ENCODE data around the gene HTT. TPM values are rescaled to one million over a fixed set of nuclear protein-coding genes. Genes with fewer than 3 reads are reported as not detected.

The HTT gene
- polyA plus RNA-seq, 4 donors, result 28.6 to 41.3 (median 33.3) TPM

- DNase-seq (ENCODE audit: low read depth in 4 of 4, low spot score in 2 of 4), result no peak
These were observed 138.6 kb downstream of the HTT start for GRCh38 chr4:3213106-3213425.

GRCh38 chr4:3213661-3214250 lies 139.3 kb downstream of the HTT start:
- DNase-seq (ENCODE audit: low read depth in 4 of 4, low spot score in 2 of 4), result no peak

GRCh38 chr4:3215256-3215655 lies 140.8 kb downstream of the HTT start:
- no peak for DNase-seq (ENCODE audit: low read depth in 4 of 4, low spot score in 2 of 4)

GRCh38 chr4:3215733-3216132 lies 141.3 kb downstream of the HTT start:
- DNase-seq (ENCODE audit: low read depth in 4 of 4, low spot score in 2 of 4), result no peak

GRCh38 chr4:3217266-3217665 lies 142.8 kb downstream of the HTT start:
- DNase-seq (ENCODE audit: low read depth in 4 of 4, low spot score in 2 of 4), result no peak

GRCh38 chr4:3217771-3218170 lies 143.3 kb downstream of the HTT start:
- no peak for DNase-seq (ENCODE audit: low read depth in 4 of 4, low spot score in 2 of 4)

GRCh38 chr4:3218824-3219760 lies 144.6 kb downstream of the HTT start:
- no peak for DNase-seq (ENCODE audit: low read depth in 4 of 4, low spot score in 2 of 4)

GRCh38 chr4:3219761-3220475 lies 145.4 kb downstream of the HTT start:
- no peak for DNase-seq (ENCODE audit: low read depth in 4 of 4, low spot score in 2 of 4)

GRCh38 chr4:3220476-3221183 lies 146.1 kb downstream of the HTT start:
- DNase-seq (ENCODE audit: low read depth in 4 of 4, low spot score in 2 of 4), result no peak

- no peak for DNase-seq (ENCODE audit: low read depth in 4 of 4, low spot score in 2 of 4)
These were observed 146.7 kb downstream of the HTT start for GRCh38 chr4:3221184-3221494.

- DNase-seq (ENCODE audit: low read depth in 4 of 4, low spot score in 2 of 4), result no peak
These were observed 147.5 kb downstream of the HTT start for GRCh38 chr4:3221996-3222395.

GRCh38 chr4:3223346-3223745 lies 148.9 kb downstream of the HTT start:
- DNase-seq (ENCODE audit: low read depth in 4 of 4, low spot score in 2 of 4), result no peak

- no peak for DNase-seq (ENCODE audit: low read depth in 4 of 4, low spot score in 2 of 4)
These were observed 149.7 kb downstream of the HTT start for GRCh38 chr4:3223956-3224748.

- DNase-seq (ENCODE audit: low read depth in 4 of 4, low spot score in 2 of 4), result no peak
These were observed 150.8 kb downstream of the HTT start for GRCh38 chr4:3225071-3225850.

- no peak for DNase-seq (ENCODE audit: low read depth in 4 of 4, low spot score in 2 of 4)
These were observed 151.5 kb downstream of the HTT start for GRCh38 chr4:3225936-3226335.

- DNase-seq (ENCODE audit: low read depth in 4 of 4, low spot score in 2 of 4), result no peak
These were observed 152.0 kb downstream of the HTT start for GRCh38 chr4:3226467-3226866.

GRCh38 chr4:3226944-3227343 lies 152.5 kb downstream of the HTT start:
- DNase-seq (ENCODE audit: low read depth in 4 of 4, low spot score in 2 of 4), result no peak

GRCh38 chr4:3227878-3228675 lies 153.6 kb downstream of the HTT start:
- no peak for DNase-seq (ENCODE audit: low read depth in 4 of 4, low spot score in 2 of 4)

GRCh38 chr4:3228881-3229280 lies 154.4 kb downstream of the HTT start:
- no peak for DNase-seq (ENCODE audit: low read depth in 4 of 4, low spot score in 2 of 4)
